Measurements from ENCODE around the gene SUGP1. TPM values are rescaled to one million over a fixed set of nuclear protein-coding genes. Genes with fewer than 3 reads are reported as not detected.

Gene SUGP1
- total and polyA plus RNA-seq, 4 donors, result 11.2 to 18.9 (median 14.8) TPM

DNA sequence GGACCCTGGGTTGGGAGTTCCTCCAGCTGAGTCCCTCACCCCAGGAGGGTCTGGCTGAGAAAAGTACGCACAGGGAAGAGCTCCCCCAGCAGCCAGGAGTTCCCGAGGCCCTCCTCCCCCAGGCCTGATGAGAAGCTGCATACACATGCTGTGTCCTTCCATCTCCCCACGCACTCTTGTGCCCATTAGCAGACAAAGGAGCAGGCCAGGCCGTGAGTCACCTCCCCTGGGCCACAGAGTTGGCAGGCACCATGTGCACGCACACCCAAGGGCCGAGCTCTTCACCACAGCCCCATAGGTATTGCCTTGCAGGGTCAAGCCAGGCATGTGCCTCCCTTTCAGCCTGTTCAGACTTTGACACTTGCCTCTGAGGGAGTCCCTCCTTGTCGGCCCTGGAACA lies 17.8 kb upstream of the SUGP1 start:
- TF ChIP-seq, protein P1, sequence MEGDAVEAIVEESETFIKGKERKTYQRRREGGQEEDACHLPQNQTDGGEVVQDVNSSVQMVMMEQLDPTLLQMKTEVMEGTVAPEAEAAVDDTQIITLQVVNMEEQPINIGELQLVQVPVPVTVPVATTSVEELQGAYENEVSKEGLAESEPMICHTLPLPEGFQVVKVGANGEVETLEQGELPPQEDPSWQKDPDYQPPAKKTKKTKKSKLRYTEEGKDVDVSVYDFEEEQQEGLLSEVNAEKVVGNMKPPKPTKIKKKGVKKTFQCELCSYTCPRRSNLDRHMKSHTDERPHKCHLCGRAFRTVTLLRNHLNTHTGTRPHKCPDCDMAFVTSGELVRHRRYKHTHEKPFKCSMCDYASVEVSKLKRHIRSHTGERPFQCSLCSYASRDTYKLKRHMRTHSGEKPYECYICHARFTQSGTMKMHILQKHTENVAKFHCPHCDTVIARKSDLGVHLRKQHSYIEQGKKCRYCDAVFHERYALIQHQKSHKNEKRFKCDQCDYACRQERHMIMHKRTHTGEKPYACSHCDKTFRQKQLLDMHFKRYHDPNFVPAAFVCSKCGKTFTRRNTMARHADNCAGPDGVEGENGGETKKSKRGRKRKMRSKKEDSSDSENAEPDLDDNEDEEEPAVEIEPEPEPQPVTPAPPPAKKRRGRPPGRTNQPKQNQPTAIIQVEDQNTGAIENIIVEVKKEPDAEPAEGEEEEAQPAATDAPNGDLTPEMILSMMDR (IDR thresholded peaks at IDR 0.05; ENCODE audit: low read depth, low read length, missing input control), result no peak
- TF ChIP-seq SP1 (IDR thresholded peaks at IDR 0.05) (no peak), YY1 (IDR thresholded peaks at IDR 0.05) (no peak), JUND (IDR thresholded peaks at IDR 0.05) (no peak), HNF4A (conservative IDR thresholded peaks at IDR 0.05) (no peak), FOXA1 (IDR thresholded peaks at IDR 0.05) (no peak), NR2F2 (IDR thresholded peaks at IDR 0.05) (no peak), RXRA (IDR thresholded peaks at IDR 0.05) (no peak), EGR1 (IDR thresholded peaks at IDR 0.05; ENCODE audit: low read depth in 2 of 2) (no peak), RAD21 (IDR thresholded peaks at IDR 0.05) (no peak), GABPA (IDR thresholded peaks at IDR 0.05 in 1 of 2, conservative IDR thresholded peaks at IDR 0.05 in 1 of 2) (no peak), HNF4G (IDR thresholded peaks at IDR 0.05) (no peak), FOXA2 (IDR thresholded peaks at IDR 0.05) (no peak), TAF1 (conservative IDR thresholded peaks at IDR 0.05) (no peak)
- TF ChIP-seq, protein P2, sequence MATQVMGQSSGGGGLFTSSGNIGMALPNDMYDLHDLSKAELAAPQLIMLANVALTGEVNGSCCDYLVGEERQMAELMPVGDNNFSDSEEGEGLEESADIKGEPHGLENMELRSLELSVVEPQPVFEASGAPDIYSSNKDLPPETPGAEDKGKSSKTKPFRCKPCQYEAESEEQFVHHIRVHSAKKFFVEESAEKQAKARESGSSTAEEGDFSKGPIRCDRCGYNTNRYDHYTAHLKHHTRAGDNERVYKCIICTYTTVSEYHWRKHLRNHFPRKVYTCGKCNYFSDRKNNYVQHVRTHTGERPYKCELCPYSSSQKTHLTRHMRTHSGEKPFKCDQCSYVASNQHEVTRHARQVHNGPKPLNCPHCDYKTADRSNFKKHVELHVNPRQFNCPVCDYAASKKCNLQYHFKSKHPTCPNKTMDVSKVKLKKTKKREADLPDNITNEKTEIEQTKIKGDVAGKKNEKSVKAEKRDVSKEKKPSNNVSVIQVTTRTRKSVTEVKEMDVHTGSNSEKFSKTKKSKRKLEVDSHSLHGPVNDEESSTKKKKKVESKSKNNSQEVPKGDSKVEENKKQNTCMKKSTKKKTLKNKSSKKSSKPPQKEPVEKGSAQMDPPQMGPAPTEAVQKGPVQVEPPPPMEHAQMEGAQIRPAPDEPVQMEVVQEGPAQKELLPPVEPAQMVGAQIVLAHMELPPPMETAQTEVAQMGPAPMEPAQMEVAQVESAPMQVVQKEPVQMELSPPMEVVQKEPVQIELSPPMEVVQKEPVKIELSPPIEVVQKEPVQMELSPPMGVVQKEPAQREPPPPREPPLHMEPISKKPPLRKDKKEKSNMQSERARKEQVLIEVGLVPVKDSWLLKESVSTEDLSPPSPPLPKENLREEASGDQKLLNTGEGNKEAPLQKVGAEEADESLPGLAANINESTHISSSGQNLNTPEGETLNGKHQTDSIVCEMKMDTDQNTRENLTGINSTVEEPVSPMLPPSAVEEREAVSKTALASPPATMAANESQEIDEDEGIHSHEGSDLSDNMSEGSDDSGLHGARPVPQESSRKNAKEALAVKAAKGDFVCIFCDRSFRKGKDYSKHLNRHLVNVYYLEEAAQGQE (IDR thresholded peaks at IDR 0.05), result no peak
- TF ChIP-seq, protein P3, sequence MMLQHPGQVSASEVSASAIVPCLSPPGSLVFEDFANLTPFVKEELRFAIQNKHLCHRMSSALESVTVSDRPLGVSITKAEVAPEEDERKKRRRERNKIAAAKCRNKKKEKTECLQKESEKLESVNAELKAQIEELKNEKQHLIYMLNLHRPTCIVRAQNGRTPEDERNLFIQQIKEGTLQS (IDR thresholded peaks at IDR 0.05), result no peak
- TF ChIP-seq, protein P4, sequence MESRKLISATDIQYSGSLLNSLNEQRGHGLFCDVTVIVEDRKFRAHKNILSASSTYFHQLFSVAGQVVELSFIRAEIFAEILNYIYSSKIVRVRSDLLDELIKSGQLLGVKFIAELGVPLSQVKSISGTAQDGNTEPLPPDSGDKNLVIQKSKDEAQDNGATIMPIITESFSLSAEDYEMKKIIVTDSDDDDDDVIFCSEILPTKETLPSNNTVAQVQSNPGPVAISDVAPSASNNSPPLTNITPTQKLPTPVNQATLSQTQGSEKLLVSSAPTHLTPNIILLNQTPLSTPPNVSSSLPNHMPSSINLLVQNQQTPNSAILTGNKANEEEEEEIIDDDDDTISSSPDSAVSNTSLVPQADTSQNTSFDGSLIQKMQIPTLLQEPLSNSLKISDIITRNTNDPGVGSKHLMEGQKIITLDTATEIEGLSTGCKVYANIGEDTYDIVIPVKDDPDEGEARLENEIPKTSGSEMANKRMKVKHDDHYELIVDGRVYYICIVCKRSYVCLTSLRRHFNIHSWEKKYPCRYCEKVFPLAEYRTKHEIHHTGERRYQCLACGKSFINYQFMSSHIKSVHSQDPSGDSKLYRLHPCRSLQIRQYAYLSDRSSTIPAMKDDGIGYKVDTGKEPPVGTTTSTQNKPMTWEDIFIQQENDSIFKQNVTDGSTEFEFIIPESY (IDR thresholded peaks at IDR 0.05), result no peak
- TF ChIP-seq, protein P5, sequence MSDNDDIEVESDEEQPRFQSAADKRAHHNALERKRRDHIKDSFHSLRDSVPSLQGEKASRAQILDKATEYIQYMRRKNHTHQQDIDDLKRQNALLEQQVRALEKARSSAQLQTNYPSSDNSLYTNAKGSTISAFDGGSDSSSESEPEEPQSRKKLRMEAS (IDR thresholded peaks at IDR 0.05), result no peak
- Histone ChIP-seq H3K36me3 (ENCODE audit: control insufficient read depth in 4 of 4, insufficient read depth in 3 of 4, low read depth in 1 of 4, low read length in 3 of 4) (peaks cover 10 to 65% (median 35%) of the 10 kb centered on the region in 4 donors), H3K9me3 (ENCODE audit: control insufficient read depth in 4 of 4, low read length in 3 of 4) (no peaks in the 10 kb centered on the region), H3K4me3 (ENCODE audit: low read depth in 1 of 3, low read length in 3 of 3) (no peak overlapping the region), H3K27ac (ENCODE audit: low read depth in 1 of 2, low read length in 2 of 2) (no peak overlapping the region), H3K9ac (ENCODE audit: low read depth in 1 of 2, low read length in 2 of 2) (no peak overlapping the region), H3K4me1 (ENCODE audit: control insufficient read depth in 4 of 4, insufficient read depth in 4 of 4, low read length in 3 of 4) (no peaks in the 10 kb centered on the region), H3K27me3 (ENCODE audit: control insufficient read depth in 4 of 4, insufficient read depth in 4 of 4, low read length in 3 of 4) (no peaks in the 10 kb centered on the region)
- no peak for DNase-seq (ENCODE audit: low spot score)
- WGBS, result 92% methylated on average over 7 of the region's 7 CpGs
